K562 (cell line): ENCODE data around the gene KCNQ2. TPM values are rescaled to one million over a fixed set of nuclear protein-coding genes. Genes with fewer than 3 reads are reported as not detected.

Source experiments
- BACH1 ChIP-seq: fragments of 200-800 bp; sonication (Bioruptor generic); IDR thresholded peaks from 2 replicates; pipeline ENCODE4 v1.6.1; 2016; ENCODE audit warnings: missing genetic modification characterization, missing compliant biosample characterization
- DMBX1 ChIP-seq: fragments of 250-450 bp; sonication (Bioruptor Pico); IDR thresholded peaks from 2 replicates; pipeline ENCODE4 v1.8.0; 2022; ENCODE audit warnings: inconsistent platforms, mild to moderate bottlenecking, moderate library complexity, borderline replicate concordance
- MEF2D ChIP-seq: conservative IDR thresholded peaks from 2 replicates; pipeline ENCODE4 v1.6.1; 2016; ENCODE audit warnings: low read depth, missing genetic modification characterization, missing compliant biosample characterization
- MEIS2 ChIP-seq: fragments of 450-650 bp; IDR thresholded peaks from 2 replicates; pipeline ENCODE4 v1.6.1; 2014; ENCODE audit warnings: mild to moderate bottlenecking; ENCODE audit not compliant: partially characterized antibody
- SLC30A9 ChIP-seq: fragments of 250-450 bp; sonication (Bioruptor Pico); IDR thresholded peaks from 2 replicates; pipeline ENCODE4 v1.8.0; 2022; ENCODE audit warnings: mild to moderate bottlenecking, moderate library complexity
- ZNF175 ChIP-seq: fragments of 200-800 bp; sonication (Bioruptor generic); IDR thresholded peaks from 2 replicates; pipeline ENCODE4 v1.6.1; 2016; ENCODE audit warnings: low read depth, mild to moderate bottlenecking, missing genetic modification characterization, missing compliant biosample characterization
- ZNF644 ChIP-seq: fragments of 200-800 bp; sonication (Bioruptor generic); IDR thresholded peaks from 2 replicates; pipeline ENCODE4 v1.6.1; 2016; ENCODE audit warnings: low read depth, missing genetic modification characterization, missing compliant biosample characterization
- polyA plus RNA-seq, 8 experiments: library from polyadenylated mRNA; depleted of rRNA in 4 of 8; stranded (reverse) in 5 of 8; unstranded in 3 of 8; fragments of >200 nt; fragmentation: Nextera tagmentation in 2 of 8; fragmentation: Illumina TruSeq in 1 of 8; extraction: Ambion mirVana in 2 of 8; extraction: Trizol in 1 of 8; gene quantifications; 2 replicates each; pipeline versions ENCODE4 v1.2.1 to v1.2.3, GENCODE V29; 2011 to 2014; ENCODE audit warnings: inconsistent platforms in 1 of 8, missing spikeins in 1 of 8
- total RNA-seq, 7 experiments: library from RNA; depleted of rRNA in 6 of 7; stranded (reverse); fragments of >200 nt in 6 of 7; fragmentation: Illumina TruSeq in 2 of 7; extraction: Trizol in 2 of 7; gene quantifications; 2 replicates each; pipeline versions ENCODE4 v1.2.1 to v1.2.3, GENCODE V29; 2011 to 2021; ENCODE audit warnings: low replicate concordance in 1 of 7
- TF ChIP-seq, protein P1 (sequence below): IDR thresholded peaks from 3 replicates; pipeline ENCODE4 v1.6.1; 2011; ENCODE audit warnings: borderline replicate concordance, mild to moderate bottlenecking, moderate library complexity; ENCODE audit not compliant: insufficient read length; ENCODE audit errors: extremely low read depth
- TF ChIP-seq, protein P2 (sequence below): fragments of 250-450 bp; sonication (Bioruptor Pico); IDR thresholded peaks from 2 replicates; pipeline ENCODE4 v1.8.0; 2022; ENCODE audit warnings: inconsistent platforms

Gene KCNQ2
- total and polyA plus RNA-seq, 9 of the 15 experiments (the other 6 are each of a cell fraction or from before 2014, with no cell fraction given): 0.13 to 0.16 TPM; not detected in 7

GRCh38 chr20:63445075-63445734 lies 27.2 kb downstream of the KCNQ2 start (continued):
- TF ChIP-seq SLC30A9 (CRISPR knock-in tag) (no peak), MEIS2 (no peak), MEF2D (tag) (no peak), DMBX1 (CRISPR knock-in tag) (no peak), BACH1 (tag) (no peak), ZNF175 (CRISPR knock-in tag) (no peak), ZNF644 (tag) (no peak)
- TF ChIP-seq, protein P1, sequence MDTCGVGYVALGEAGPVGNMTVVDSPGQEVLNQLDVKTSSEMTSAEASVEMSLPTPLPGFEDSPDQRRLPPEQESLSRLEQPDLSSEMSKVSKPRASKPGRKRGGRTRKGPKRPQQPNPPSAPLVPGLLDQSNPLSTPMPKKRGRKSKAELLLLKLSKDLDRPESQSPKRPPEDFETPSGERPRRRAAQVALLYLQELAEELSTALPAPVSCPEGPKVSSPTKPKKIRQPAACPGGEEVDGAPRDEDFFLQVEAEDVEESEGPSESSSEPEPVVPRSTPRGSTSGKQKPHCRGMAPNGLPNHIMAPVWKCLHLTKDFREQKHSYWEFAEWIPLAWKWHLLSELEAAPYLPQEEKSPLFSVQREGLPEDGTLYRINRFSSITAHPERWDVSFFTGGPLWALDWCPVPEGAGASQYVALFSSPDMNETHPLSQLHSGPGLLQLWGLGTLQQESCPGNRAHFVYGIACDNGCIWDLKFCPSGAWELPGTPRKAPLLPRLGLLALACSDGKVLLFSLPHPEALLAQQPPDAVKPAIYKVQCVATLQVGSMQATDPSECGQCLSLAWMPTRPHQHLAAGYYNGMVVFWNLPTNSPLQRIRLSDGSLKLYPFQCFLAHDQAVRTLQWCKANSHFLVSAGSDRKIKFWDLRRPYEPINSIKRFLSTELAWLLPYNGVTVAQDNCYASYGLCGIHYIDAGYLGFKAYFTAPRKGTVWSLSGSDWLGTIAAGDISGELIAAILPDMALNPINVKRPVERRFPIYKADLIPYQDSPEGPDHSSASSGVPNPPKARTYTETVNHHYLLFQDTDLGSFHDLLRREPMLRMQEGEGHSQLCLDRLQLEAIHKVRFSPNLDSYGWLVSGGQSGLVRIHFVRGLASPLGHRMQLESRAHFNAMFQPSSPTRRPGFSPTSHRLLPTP: no peak
- TF ChIP-seq, protein P2, sequence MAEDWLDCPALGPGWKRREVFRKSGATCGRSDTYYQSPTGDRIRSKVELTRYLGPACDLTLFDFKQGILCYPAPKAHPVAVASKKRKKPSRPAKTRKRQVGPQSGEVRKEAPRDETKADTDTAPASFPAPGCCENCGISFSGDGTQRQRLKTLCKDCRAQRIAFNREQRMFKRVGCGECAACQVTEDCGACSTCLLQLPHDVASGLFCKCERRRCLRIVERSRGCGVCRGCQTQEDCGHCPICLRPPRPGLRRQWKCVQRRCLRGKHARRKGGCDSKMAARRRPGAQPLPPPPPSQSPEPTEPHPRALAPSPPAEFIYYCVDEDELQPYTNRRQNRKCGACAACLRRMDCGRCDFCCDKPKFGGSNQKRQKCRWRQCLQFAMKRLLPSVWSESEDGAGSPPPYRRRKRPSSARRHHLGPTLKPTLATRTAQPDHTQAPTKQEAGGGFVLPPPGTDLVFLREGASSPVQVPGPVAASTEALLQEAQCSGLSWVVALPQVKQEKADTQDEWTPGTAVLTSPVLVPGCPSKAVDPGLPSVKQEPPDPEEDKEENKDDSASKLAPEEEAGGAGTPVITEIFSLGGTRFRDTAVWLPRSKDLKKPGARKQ (CRISPR knock-in tag): no peak
